Rectal smooth muscle tissue (tissue), 1 donor: ENCODE results near the gene PRDM13.

Experiments
- H3K27ac ChIP-seq: one replicate; pipeline ENCODE4 v1.7.0; 2013; ENCODE audit warnings: low read depth, low read length, inconsistent platforms
- H3K27me3 ChIP-seq: one replicate; pipeline ENCODE4 v1.7.0; 2013; ENCODE audit warnings: low read length; ENCODE audit not compliant: control insufficient read depth, insufficient read depth
- H3K36me3 ChIP-seq: one replicate; pipeline ENCODE4 v1.7.0; 2013; ENCODE audit warnings: low read length; ENCODE audit not compliant: control insufficient read depth, insufficient read depth
- H3K4me1 ChIP-seq: one replicate; pipeline ENCODE4 v1.7.0; 2013; ENCODE audit warnings: low read length; ENCODE audit not compliant: control insufficient read depth, insufficient read depth
- H3K4me3 ChIP-seq: one replicate; pipeline ENCODE4 v1.7.0; 2013; ENCODE audit warnings: low read length
- H3K9ac ChIP-seq: one replicate; pipeline ENCODE4 v1.7.0; 2013; ENCODE audit warnings: low read length

Gene PRDM13

DNA sequence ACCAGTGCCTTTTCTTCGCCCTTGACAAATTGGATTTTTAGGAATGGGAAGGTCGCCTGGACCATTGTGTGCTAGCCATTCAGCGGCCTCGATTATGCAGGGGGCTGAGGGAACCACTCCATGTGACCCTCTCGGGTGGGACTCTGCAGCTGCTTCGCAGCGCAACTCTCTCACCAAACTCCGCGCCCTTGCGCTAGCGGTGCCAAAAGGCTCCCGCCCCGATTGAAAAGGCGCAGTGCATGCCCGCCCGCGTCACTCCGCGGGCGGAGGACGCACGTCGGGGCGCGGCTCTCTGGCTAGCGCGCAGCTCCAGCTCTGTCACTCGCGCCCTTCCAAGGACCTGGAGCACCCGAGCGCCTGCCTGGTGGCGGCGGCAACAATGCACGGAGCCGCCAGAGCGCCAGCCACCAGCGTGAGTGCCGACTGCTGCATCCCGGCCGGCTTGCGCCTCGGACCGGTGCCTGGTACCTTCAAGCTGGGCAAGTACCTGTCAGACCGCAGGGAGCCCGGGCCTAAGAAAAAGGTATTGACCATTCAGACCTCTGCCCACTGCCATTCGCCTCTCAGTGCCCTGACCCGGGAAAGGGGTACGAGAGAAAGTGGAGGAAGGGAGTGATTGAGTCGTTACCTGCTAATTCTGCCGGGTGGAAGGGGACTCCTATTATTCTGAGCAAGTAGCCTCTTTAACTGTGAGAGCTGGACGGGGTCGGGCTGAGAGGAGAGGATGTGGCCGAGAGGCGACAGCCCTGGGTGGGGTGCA, at the start of gene PRDM13:
Gene PRDM13 (plus strand): TSS at position 178 of the 760 bp plus-strand sequence. CDS start 202 bp downstream, at position 380.
- Histone ChIP-seq H3K4me1 (peaks cover 3% of the 10 kb centered on the region), H3K4me3 (no peak within 1 kb of the TSS), H3K27me3 (peaks cover 56% of the 10 kb centered on the region), H3K27ac (no peak within 1 kb of the TSS), H3K36me3 (no peaks in the 10 kb centered on the region), H3K9ac (no peak within 1 kb of the TSS)

DNA sequence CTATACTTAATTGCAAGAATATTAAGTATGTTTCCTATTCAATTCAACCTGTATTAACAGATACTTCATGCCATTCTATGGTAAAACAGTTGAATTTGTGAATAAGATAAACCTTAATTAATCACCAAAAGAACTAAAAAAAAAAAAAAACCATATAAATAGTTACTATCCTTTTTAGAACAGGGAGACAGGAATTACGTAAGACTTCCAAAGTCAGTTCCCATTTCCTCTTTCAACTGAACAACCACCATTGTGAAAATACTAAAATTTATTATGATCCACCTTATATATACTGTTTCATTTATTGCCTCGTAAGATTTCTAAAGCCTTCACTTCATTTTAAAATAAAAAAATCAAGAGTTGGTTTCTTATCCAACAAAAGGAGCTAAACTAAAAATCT, 47.6 kb upstream of the PRDM13 start:
- no peaks in the 10 kb centered on the region for H3K4me1 ChIP-seq
- no peak overlapping the region for H3K9ac ChIP-seq
- no peaks in the 10 kb centered on the region for H3K27me3 ChIP-seq
- H3K27ac ChIP-seq: no peak overlapping the region
- H3K36me3 ChIP-seq: peaks cover 7% of the 10 kb centered on the region
- no peak overlapping the region for H3K4me3 ChIP-seq

DNA sequence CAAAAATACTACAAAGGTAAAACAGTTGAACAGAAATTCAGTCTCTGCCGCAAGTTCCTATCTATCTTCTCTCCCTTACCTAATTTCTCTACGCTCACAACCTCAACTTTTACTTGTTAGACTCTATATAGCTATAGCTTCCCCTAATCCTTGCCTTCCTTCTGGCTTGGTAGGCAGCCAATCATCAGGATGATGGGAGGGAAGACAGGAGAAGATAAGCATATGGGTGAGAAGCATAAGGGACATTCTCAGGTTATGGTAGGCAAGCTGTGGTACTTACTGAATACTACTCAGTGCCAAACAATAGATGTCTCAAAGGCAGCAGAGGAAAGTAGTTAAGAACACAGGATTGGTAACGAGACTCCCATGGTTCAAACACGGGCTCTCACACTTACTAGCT, 46.0 kb upstream of the PRDM13 start:
- Histone ChIP-seq H3K9ac (no peak overlapping the region), H3K27ac (no peak overlapping the region), H3K4me3 (no peak overlapping the region), H3K4me1 (no peaks in the 10 kb centered on the region), H3K27me3 (no peaks in the 10 kb centered on the region), H3K36me3 (peaks cover 4% of the 10 kb centered on the region)

DNA sequence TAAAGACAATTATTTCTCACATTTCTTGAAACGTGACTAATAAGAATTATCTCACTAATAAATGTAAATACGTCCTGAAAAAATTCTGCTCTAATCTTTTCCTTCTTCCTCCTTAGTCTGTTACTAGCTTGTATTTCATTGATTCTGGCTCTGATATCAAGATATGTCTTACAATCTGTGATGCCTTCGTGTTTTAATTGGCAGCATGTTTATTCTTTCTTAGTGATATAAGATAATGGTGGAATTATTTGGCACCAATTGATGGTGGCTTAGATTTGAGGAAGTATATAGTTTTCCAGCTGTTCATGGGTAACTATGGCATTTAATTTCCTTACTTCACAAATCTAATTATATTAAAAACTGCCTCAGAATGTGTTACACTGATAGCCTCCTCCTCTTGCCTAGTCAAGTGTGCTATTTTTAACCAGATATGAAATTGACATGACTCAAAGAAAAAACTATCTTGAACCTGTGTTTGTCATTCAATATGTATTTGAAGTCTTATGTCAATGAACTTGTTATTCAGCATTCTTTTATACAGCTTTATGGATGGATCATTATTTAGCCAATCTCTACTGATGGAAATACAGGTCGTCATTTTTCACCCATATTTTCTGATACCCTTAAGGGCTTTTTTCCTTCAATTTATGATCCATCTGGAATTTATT, 43.4 kb upstream of the PRDM13 start:
- H3K27ac ChIP-seq: no peak overlapping the region
- H3K4me1 ChIP-seq: peaks cover 3% of the 10 kb centered on the region
- H3K4me3 ChIP-seq: no peak overlapping the region
- H3K36me3 ChIP-seq: peaks cover 4% of the 10 kb centered on the region
- H3K27me3 ChIP-seq: no peaks in the 10 kb centered on the region
- H3K9ac ChIP-seq: no peak overlapping the region

DNA sequence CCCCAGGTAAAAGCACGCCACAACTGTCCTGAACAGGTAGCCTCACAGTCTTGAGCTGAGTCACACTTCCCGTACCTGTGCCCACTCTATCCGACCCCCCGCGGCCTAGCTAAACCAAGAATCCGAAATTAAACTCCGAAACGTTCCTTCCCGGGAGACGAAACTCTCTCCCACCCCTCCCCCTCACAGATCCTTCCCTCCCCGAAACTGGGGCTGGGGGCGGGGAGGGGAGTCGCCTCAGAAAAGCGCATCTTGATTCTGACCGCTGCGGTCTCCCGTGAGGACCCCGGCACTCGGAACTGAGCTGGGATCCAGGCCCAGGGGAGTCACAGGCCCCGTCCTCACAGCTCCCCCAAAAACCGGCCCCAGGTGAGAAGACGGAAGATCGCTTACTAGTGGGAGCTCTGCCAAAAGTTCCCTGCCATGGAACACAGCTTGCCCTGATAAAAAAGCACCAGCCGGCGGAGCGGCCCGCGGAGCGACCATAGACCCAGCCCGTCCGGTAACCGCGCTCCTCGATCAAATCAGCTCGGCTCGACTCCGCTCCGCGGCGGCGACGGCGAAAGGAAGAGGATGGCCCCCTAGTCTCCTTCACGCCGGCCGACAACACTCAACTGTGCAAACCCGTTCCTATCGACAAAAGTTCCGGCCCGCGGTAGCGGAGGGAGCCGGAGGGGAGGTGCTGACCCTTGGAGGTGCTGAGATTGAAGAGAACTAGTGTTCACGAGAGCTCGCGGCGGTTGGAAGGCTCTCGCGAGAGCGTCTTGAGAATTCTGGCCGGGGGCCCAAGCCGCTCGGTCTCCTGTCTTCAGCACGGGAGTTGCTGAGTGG, 38.3 kb upstream of the PRDM13 start, which contains the start of gene CCNC:
Gene CCNC (minus strand): TSS at position 558 of the 831 bp plus-strand sequence. CDS start 133 bp downstream, at position 425.
- H3K4me1 ChIP-seq: peaks cover 3% of the 10 kb centered on the region
- no peaks in the 10 kb centered on the region for H3K36me3 ChIP-seq
- peak within 1 kb of the TSS; percentile 84 for H3K27ac ChIP-seq
- peak within 1 kb of the TSS; percentile 97 for H3K4me3 ChIP-seq
- H3K27me3 ChIP-seq: no peaks in the 10 kb centered on the region
- peak within 1 kb of the TSS; percentile 83 for H3K9ac ChIP-seq

DNA sequence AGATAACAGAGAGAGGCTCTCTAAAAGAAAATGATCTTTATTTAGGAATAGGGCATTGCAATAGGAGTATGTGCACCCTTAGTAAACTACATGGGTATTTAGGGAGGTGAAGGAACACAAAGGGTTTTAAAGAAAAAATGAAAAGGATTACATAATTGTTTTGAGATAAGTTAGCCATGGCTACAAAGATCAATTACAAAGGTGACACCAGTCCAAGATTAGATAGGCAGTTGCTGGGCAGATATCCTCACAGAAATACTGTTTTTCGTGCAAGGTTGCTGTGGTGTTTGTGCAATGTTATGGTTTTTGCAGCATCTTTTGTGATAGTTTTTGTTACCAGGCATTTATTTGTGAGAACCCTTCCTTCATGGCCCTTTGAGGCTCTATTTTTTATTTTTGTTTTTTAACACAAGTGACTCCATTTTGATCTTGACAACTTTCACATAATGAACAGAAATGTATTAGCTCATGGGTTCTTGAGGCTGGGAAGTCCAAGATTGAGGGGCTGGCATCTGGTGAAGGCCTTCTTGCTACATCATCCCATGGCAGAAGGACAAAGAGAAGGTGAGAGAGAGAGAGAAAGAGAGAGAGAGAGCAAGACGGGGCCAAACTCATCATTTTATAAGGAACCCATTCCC, 32.5 kb upstream of the PRDM13 start:
- Histone ChIP-seq H3K4me3 (no peak overlapping the region), H3K4me1 (no peaks in the 10 kb centered on the region), H3K9ac (no peak overlapping the region), H3K27ac (no peak overlapping the region), H3K36me3 (no peaks in the 10 kb centered on the region), H3K27me3 (no peaks in the 10 kb centered on the region)

DNA sequence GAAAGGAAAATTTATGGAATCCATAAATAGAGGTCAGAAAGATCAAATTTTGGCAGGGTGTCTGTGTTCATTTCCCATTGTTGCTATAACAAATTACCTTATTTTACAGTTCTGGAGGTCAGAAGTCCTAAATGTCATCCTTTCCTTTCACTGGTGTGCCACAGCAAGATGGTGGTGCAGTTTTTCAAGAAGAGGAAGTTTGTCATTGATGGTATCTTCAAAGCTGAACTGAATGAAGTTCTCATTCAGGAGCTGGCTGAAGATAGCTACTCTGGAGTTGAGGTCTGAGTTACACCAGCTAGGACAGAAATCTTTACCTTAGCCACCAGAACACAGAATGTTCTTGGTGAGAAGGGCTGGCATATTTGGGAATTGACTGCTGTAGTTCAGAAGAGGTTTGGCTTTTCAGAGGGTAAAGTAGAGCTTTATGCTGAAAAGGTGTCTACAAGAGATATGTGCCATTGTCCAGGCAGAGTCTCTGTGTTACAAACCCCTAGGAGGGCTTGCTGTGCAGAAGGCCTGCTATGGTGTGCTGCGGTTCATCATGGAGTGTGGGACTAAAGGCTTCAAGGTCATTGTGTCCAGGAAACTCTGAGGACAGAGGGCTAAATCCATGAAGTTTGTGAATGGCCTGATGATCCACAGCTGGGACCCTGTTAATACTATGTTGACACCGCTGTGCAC, 30.9 kb upstream of the PRDM13 start:
- no peak overlapping the region for H3K27ac ChIP-seq
- no peak overlapping the region for H3K9ac ChIP-seq
- H3K4me3 ChIP-seq: no peak overlapping the region
- H3K27me3 ChIP-seq: no peaks in the 10 kb centered on the region
- H3K36me3 ChIP-seq: no peaks in the 10 kb centered on the region
- H3K4me1 ChIP-seq: no peaks in the 10 kb centered on the region

DNA sequence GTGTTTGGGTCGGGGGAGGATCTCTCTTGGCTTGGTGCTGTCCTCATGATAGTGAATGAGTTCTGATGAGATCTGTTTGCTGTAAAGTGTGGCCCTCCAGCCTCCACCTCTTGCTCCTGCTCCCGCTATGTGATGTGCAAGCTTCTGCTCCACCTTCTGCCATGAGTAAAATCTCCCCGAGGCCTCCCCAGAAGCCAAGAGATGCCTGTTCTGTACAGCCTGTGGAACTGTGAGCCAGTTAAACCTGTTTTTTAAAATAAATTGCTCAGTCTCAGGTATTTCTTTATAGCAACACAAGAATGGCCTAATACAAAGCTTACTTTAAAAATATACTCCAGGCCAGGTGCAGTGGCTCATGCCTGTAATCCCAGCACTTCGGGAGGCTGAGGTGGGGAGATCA, 26.9 kb upstream of the PRDM13 start:
- H3K4me1 ChIP-seq: no peaks in the 10 kb centered on the region
- no peaks in the 10 kb centered on the region for H3K36me3 ChIP-seq
- H3K27ac ChIP-seq: no peak overlapping the region
- H3K27me3 ChIP-seq: no peaks in the 10 kb centered on the region
- H3K9ac ChIP-seq: no peak overlapping the region
- no peak overlapping the region for H3K4me3 ChIP-seq

DNA sequence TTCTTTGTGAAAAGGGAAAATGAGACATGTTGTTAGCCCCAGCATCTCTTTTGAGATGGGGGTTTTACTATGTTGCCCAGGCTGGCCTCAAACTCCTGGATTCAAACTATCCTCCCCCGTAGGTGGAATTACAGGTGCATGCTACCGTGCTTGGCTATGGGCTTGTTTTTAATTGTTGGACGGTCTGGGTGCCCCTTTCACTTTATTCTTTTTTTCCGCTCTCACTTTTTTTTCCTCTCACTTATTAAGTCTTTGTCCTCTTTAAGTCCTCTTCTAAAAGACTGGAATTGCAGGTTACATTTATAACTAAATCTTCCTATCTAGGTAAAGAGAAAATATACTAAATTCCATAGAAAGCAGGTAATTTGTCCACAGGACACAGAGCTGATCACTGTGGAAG, 18.8 kb upstream of the PRDM13 start:
- no peak overlapping the region for H3K4me3 ChIP-seq
- H3K36me3 ChIP-seq: no peaks in the 10 kb centered on the region
- H3K9ac ChIP-seq: no peak overlapping the region
- H3K27me3 ChIP-seq: peaks cover 24% of the 10 kb centered on the region
- no peak overlapping the region for H3K27ac ChIP-seq
- peaks cover 4% of the 10 kb centered on the region for H3K4me1 ChIP-seq

DNA sequence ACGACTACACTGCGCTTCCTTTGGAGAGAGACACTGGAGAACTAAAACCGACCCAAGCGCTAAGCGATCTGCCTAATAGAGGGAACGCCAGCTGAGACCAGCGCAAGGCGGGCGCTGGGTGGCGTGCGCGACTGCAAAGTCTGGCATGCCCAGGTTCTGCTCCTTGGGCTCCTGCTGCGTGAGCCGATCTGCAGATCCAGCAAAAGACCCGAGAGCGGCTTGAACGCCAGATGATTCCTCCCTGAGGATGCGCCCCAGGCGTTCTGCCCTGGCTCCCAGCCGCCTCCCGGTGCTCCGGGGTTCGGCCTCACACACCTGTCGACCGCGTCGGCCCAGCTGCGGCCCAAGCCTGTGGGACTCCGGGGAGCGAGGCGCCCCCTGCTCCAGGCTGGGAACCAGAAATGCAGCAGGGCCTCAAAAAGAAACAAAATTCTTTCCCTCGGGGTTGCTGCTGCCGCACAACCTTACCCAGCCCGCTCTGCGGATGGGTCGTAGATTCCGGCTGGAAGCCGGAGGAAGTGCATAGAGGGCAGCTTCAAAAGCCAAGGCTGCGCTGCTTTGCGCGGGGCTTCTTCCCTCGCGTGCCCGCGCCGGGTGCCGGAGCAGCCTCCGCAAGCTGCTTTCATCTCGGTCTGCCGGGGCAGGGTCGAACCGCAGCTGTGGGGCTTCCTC, 17.9 kb upstream of the PRDM13 start:
- peak overlapping the region; percentile 66 for H3K4me3 ChIP-seq
- peaks cover 27% of the 10 kb centered on the region for H3K27me3 ChIP-seq
- H3K4me1 ChIP-seq: peaks cover 4% of the 10 kb centered on the region
- no peak overlapping the region for H3K9ac ChIP-seq
- no peak overlapping the region for H3K27ac ChIP-seq
- no peaks in the 10 kb centered on the region for H3K36me3 ChIP-seq

DNA sequence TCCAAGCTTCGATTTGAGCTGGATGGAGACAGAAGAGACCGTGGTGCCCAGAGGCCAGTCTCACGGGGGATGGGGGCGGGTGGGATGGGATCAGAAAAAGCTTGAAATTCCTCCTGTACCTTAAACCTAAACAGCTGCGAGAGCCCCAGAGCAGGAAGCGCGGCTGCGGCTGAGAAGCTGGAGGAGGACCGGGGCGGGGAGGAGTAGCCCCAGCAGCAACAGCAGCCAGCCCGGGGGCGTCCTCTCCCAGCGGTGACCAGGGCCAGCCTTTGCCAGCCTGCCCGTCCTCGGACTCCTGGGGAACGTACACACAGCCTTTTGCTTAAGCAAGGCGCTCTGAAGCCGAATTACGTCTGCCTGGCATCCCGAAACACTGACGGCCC, 17.4 kb upstream of the PRDM13 start:
- Histone ChIP-seq H3K27me3 (peaks cover 28% of the 10 kb centered on the region), H3K27ac (no peak overlapping the region), H3K4me3 (peak overlapping the region; percentile 66), H3K9ac (no peak overlapping the region), H3K4me1 (peaks cover 4% of the 10 kb centered on the region), H3K36me3 (no peaks in the 10 kb centered on the region)
